Jurkat, Clone E6-1 (cell line): ENCODE results near the gene TM4SF18.

Source experiments
- DNase-seq: peaks from one replicate; pipeline ENCODE4 v3.0.0-alpha.2; 2011; ENCODE audit warnings: low read depth, low spot score
- H3K4me3 ChIP-seq: 2 replicates; pipeline ENCODE4 v1.5.1; 2011; ENCODE audit warnings: mild to moderate bottlenecking, low read length, control low read depth, moderate library complexity

TM4SF18 gene

GRCh38 chr3:149336925-149337324 lies 3.5 kb upstream of the TM4SF18 start:
- no peak for DNase-seq
- H3K4me3 ChIP-seq: no peak overlapping the region

DNA sequence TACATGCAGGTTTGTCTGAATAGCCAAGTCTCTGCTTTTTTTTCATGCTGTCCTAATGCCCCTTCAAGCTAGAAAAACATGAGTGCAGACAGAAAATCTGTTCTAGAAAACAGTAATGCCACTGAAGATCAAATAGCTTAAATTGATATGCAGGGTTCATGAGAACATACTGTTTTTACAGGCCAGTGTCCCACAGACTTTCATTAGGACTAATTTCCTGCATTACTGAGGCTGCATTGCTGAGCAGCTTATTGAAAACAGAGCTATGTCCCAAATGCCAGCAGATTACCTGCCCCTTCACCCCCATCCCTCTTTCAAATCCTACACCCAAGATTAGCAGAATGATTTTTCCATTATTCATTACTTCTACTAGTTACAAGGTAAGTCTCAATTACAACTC lies 665 bp downstream of the TM4SF18 start:
- no peak for DNase-seq
- H3K4me3 ChIP-seq: no peak overlapping the region

DNA sequence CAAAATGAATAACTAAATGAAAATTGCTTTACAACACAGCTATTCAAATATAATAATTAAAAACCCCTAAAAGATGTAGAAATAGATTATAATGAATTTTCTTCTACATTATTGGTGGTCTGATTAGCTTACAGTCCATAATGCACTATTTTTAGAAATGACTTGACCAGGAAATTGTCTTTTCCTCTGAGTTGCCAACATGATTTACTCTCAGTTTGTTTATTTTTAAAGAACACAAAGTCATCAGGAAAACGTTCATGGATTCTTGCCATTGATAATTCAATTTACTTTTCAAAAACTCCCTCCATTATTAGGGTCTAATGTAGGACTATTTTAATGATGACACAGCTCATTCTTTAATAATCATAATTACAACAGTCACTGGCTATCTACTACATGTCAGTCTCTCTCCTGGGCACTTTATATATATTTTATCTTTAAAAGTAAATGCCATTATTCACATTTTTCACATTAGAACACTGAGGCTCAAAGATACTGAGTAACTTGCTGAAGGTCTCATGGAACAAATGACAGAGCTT lies 1.1 kb downstream of the TM4SF18 start:
- H3K4me3 ChIP-seq: no peak overlapping the region
- DNase-seq: no peak

- H3K4me3 ChIP-seq: no peak overlapping the region
- no peak for DNase-seq
These were observed 2.0 kb downstream of the TM4SF18 start for GRCh38 chr3:149331396-149331795.

DNA sequence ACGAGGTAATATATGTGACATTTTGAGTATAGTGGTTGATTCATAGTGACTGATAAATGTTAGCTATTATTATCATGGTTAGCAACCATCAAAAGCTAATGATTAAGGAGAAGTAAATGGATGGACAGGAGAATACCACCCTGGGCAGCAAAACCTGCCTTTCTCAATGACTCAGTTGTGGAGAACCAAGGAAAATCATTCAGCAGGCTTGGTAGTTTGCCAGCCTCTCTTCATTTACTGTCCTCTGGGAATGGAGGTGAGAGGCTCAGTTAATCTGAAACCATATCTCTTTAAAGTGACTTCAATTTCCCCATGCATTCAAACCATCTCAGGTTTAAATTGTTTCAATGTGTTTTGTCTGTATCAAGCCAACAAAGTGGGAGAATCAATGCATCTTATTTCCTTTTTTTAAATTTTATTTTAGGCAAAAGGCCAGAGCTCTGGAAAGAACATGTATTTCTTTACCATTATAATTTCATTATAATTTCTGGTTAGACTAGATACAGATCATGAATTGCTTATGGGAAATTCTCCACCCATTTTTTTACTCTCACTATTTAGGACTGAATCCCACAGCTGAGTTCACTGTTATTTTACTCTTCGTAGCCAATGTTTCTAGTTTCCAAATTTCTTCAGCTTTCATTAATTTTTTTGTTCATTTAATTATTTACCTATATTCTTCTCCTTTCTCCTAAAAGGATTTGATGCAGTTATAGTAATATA lies 2.7 kb downstream of the TM4SF18 start:
- DNase-seq: no peak
- H3K4me3 ChIP-seq: no peak overlapping the region

GRCh38 chr3:149327156-149327555 lies 6.3 kb downstream of the TM4SF18 start:
- no peak overlapping the region for H3K4me3 ChIP-seq
- DNase-seq: no peak

- DNase-seq: no peak
- no peak overlapping the region for H3K4me3 ChIP-seq
These were observed 7.9 kb downstream of the TM4SF18 start for GRCh38 chr3:149325581-149325980.

- no peak for DNase-seq
- no peak overlapping the region for H3K4me3 ChIP-seq
These were observed 9.1 kb downstream of the TM4SF18 start for GRCh38 chr3:149324332-149324731.

- H3K4me3 ChIP-seq: no peak overlapping the region
- no peak for DNase-seq
These were observed 11.8 kb downstream of the TM4SF18 start for GRCh38 chr3:149321640-149322039.

GRCh38 chr3:149321136-149321535 lies 12.3 kb downstream of the TM4SF18 start:
- no peak overlapping the region for H3K4me3 ChIP-seq
- no peak for DNase-seq

- no peak overlapping the region for H3K4me3 ChIP-seq
- DNase-seq: no peak
These were observed 13.7 kb downstream of the TM4SF18 start for GRCh38 chr3:149319750-149320149.

DNA sequence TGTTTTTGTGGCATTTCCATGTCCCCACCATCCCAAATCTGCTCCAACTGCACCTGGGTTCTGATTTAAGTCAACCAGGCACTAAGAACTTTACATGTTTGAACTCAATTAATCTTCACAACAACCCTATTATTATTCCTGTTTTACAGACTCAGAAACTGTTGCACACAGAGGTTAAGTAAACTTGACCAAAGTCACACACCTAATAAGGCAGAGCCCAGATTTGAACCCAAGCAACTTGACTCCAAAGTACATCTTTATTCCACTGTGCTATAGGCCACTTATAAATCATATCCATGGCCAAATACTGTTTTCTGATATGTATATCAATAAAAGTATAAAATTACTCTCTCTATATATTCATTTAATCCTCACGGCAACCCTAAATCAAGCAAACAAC lies 16.4 kb downstream of the TM4SF18 start:
- H3K4me3 ChIP-seq: no peak overlapping the region
- no peak for DNase-seq

DNA sequence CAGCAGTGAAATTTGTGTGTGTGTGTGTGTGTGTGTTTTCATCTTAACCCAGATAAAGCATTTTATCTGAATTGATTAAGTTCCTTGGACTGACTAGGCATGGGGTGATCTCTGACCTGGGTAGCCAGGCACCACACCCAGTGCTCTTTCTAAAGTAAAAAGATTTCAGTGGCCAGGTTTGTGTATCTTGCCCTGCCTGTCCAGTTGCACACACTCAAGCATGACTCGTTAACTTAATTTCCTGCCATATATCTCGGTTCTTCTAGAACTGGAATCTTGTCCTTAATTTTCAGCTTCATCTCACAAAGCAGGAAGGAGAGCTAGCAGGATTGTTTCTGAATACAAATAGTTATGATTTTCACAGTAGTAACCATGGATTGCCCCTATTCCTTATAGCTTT lies 17.0 kb downstream of the TM4SF18 start:
- H3K4me3 ChIP-seq: no peak overlapping the region
- no peak for DNase-seq

DNA sequence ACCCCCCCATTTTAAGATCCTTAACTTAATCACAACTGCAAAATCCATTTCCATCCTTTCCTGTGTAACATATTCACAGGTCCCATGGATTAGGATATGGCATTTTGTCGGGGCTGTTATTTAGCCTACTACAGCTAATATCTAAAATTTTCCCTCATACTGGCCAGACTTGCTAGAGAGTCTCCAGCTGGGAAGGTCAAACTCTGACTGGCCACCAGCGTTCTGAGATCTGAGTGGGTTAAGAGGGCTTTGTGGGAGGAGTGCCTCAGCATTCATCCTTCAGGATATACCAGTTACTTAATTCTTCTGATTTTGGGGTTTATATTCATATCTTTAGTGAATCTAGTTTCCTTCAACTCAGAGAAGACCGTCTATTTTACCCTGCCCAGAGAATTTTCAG lies 17.7 kb downstream of the TM4SF18 start:
- DNase-seq: no peak
- no peak overlapping the region for H3K4me3 ChIP-seq

GRCh38 chr3:149314807-149315578 lies 18.4 kb downstream of the TM4SF18 start:
- no peak overlapping the region for H3K4me3 ChIP-seq
- no peak for DNase-seq

DNA sequence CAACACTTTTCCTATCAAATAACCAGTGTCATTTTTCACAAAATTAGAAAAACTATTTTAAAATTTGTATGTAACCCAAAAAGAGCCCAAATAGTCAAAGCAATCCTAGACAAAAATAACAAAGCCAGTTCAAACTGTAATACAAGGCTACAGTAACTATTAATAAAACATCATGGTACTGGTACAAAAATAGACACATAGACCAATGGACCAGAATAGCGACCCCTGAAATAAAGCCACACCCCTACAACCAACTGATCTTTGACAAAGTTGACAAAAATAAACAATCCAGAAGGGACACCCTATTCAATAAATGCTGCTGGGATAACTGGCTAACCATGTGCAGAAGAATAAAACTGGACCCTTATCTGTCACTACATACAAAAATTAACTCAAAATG lies 19.9 kb downstream of the TM4SF18 start:
- H3K4me3 ChIP-seq: no peak overlapping the region
- DNase-seq: no peak

- DNase-seq: no peak
- H3K4me3 ChIP-seq: no peak overlapping the region
These were observed 22.5 kb downstream of the TM4SF18 start for GRCh38 chr3:149310796-149311534.

- DNase-seq: no peak
- H3K4me3 ChIP-seq: no peak overlapping the region
These were observed 26.0 kb downstream of the TM4SF18 start for GRCh38 chr3:149307435-149307783.

DNA sequence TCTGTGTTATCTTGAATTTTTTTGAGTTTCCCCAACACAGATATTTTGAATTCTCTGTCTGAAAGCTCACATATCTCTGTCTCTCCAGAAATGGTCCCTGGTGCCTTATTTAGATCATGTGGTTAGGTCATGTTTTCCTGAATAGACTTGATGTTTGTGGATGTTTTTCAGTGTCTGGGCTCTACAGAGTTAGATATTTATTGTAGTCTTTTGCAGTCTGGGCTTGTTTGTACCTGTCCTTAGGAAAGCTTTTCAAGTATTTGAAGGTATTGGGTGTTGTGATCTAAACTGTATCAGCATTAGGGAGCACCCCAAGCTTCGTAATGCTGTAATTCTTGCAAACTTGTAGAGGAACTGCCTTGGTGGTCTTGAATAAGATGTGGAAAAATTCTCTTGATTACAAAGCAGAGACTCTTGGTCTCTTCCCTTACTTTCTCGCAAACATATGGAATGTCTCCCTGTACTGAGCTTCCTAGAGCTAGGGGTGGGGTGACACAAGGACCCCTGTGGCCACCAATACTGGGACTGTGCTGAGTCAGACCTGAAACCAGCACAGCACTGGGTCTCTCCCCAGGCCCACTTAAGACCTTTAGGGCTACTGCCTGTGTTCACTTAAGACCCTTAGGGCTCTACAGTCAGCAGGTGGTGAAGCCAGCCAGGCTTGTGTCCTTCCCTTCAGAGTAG lies 26.5 kb downstream of the TM4SF18 start:
- H3K4me3 ChIP-seq: no peak overlapping the region
- DNase-seq: no peak
